GM23248 (cell line): Measurements from ENCODE around the gene MYO5A. TPM values are rescaled to one million over a fixed set of nuclear protein-coding genes. Genes with fewer than 3 reads are reported as not detected.
"Not testable (repeated sequence)": the region's sequence is repeated elsewhere in the genome, so short reads cannot be mapped to it uniquely, and the experiment has no call there.

ENCODE experiments used
- DNase-seq: peaks from one replicate; pipeline ENCODE4 v3.0.0-alpha.2; 2015
- H2AFZ ChIP-seq: fragments of 200-600 bp; sonication (generic); 2 replicates; pipeline ENCODE4 v1.6.1; 2016; ENCODE audit warnings: antibody characterized with exemption
- H3F3A ChIP-seq: fragments of 200-600 bp; sonication (generic); 2 replicates; pipeline ENCODE4 v1.6.1; 2016; ENCODE audit warnings: mild to moderate bottlenecking, antibody characterized with exemption, mixed run types; ENCODE audit not compliant: insufficient read depth
- H3K27ac ChIP-seq: fragments of 200-600 bp; sonication (generic); 2 replicates; pipeline ENCODE4 v1.5.1; 2016; ENCODE audit warnings: mild to moderate bottlenecking
- H3K27me3 ChIP-seq: fragments of 200-600 bp; sonication (generic); replicated peaks from 2 replicates; pipeline ENCODE4 v1.6.1; 2016; ENCODE audit warnings: mild to moderate bottlenecking; ENCODE audit not compliant: insufficient read depth
- H3K36me3 ChIP-seq: fragments of 200-600 bp; sonication (generic); 2 replicates; pipeline ENCODE4 v1.6.1; 2016; ENCODE audit warnings: low read depth, mild to moderate bottlenecking
- H3K4me1 ChIP-seq: fragments of 200-600 bp; sonication (generic); 2 replicates; pipeline ENCODE4 v1.6.1; 2016; ENCODE audit warnings: mild to moderate bottlenecking; ENCODE audit not compliant: insufficient read depth
- H3K4me2 ChIP-seq: fragments of 200-600 bp; sonication (generic); one replicate; pipeline ENCODE4 v1.6.1; 2016; ENCODE audit warnings: mild to moderate bottlenecking; ENCODE audit not compliant: unreplicated experiment
- H3K4me3 ChIP-seq: fragments of 200-600 bp; sonication (generic); 2 replicates; pipeline ENCODE4 v1.5.1; 2016; ENCODE audit warnings: mild to moderate bottlenecking
- H3K79me2 ChIP-seq: fragments of 200-600 bp; sonication (generic); 2 replicates; pipeline ENCODE4 v1.6.1; 2016; ENCODE audit warnings: mild to moderate bottlenecking; ENCODE audit not compliant: insufficient read depth
- H3K9ac ChIP-seq: fragments of 200-600 bp; sonication (generic); 2 replicates; pipeline ENCODE4 v1.6.1; 2016; ENCODE audit warnings: mild to moderate bottlenecking
- H3K9me2 ChIP-seq: fragments of 200-600 bp; sonication (generic); 2 replicates; pipeline ENCODE4 v1.6.1; 2016; ENCODE audit warnings: mixed run types, mild to moderate bottlenecking, moderate library complexity; ENCODE audit not compliant: insufficient read depth
- H3K9me3 ChIP-seq: fragments of 200-600 bp; sonication (generic); one replicate; pipeline ENCODE4 v1.6.1; 2017; ENCODE audit warnings: low read depth
- H4K20me1 ChIP-seq: fragments of 200-600 bp; sonication (generic); 2 replicates; pipeline ENCODE4 v1.6.0; 2016; ENCODE audit not compliant: insufficient read depth
- EZH2 ChIP-seq: fragments of 200-600 bp; sonication (generic); IDR thresholded peaks from 2 replicates; pipeline ENCODE4 v1.6.1; 2018; ENCODE audit warnings: antibody characterized with exemption, mild to moderate bottlenecking; ENCODE audit not compliant: insufficient read depth, poor library complexity, severe bottlenecking
- EZH2phosphoT487 ChIP-seq: fragments of 200-600 bp; sonication (generic); IDR thresholded peaks from 2 replicates; pipeline ENCODE4 v1.6.1; 2018; ENCODE audit warnings: antibody characterized with exemption, moderate library complexity, mild to moderate bottlenecking, low read depth; ENCODE audit not compliant: insufficient read depth
- WGBS, 2 experiments: methylation state at CpG; one replicate each; pipeline ENCODE4 v1.1.6; 2015 to 2017; ENCODE audit warnings: low lambda C conversion rate in 2 of 2, low coverage in 1 of 2; ENCODE audit errors: missing lambda C conversion rate in 2 of 2; 5-methylcytosine and 5-hydroxymethylcytosine counted together
- in situ Hi-C: fragments of 300-500 bp; cut with MboI; formaldehyde crosslinking; loops from 2 replicates; pipeline ENCODE4 v1.15.0; 2020
- polyA plus RNA-seq: library from polyadenylated mRNA; unstranded; fragments of >200 nt; fragmentation: Nextera tagmentation; extraction: Ambion mirVana; gene quantifications from 2 replicates; pipeline ENCODE4 v1.2.1, GENCODE V29; 2016
- total RNA-seq: library from RNA; depleted of rRNA; stranded (reverse); fragments of >200 nt; shearing (Covaris generic); gene quantifications from 2 replicates; pipeline ENCODE4 v1.2.3, GENCODE V29; 2014

The MYO5A gene
- total and polyA plus RNA-seq, 2 experiments from 2014 or later, result 12.1 to 33.3 TPM

GRCh38 chr15:52568601-52569585, 40.2 kb upstream of the MYO5A start, which contains the start of gene ARPP19:
Gene ARPP19 (minus strand): TSS chr15:52569030. CDS start chr15:52568892, 138 bp downstream.
- Histone ChIP-seq H3K9me3 (no peaks in the 10 kb centered on the region), H3K9ac (peak within 1 kb of the TSS; percentile 98), H3K4me1 (peaks cover 13% of the 10 kb centered on the region; the same call in 1 of the 2 replicates), H4K20me1 (peaks cover 13% of the 10 kb centered on the region; the same call in 1 of the 2 replicates), H3K79me2 (peaks cover 48% of the 10 kb centered on the region), H3K4me3 (peak within 1 kb of the TSS; percentile 95), H3K27ac (peak within 1 kb of the TSS; percentile 89), H3K36me3 (no peaks in the 10 kb centered on the region), H3F3A (0 out of 2 replicates have a peak, but pooled peaks cover 8% of the 10 kb centered on the region), H3K9me2 (no peaks in the 10 kb centered on the region), H2AFZ (peak within 1 kb of the TSS; percentile 94), H3K4me2 (peak within 1 kb of the TSS; percentile 98), H3K27me3 (no peaks in the 10 kb centered on the region)
- WGBS, 2 experiments, result 6 to 8% methylated on average over 63 to 81 of the region's 82 CpGs
- DNase-seq, result peak; percentile 90
- no peak for TF ChIP-seq EZH2
- no peak for TF ChIP-seq EZH2phosphoT487
- in situ Hi-C loops, result no loop called here

- Histone ChIP-seq H4K20me1 (peaks cover 13% of the 10 kb centered on the region; the same call in 1 of the 2 replicates), H3K27me3 (no peaks in the 10 kb centered on the region), H3K79me2 (peaks cover 56% of the 10 kb centered on the region), H3K9me2 (no peaks in the 10 kb centered on the region), H3K4me2 (peak overlapping the region; percentile 98), H3K9ac (peak overlapping the region; percentile 98), H3F3A (0 out of 2 replicates have a peak, but pooled peaks cover 8% of the 10 kb centered on the region), H3K4me1 (peaks cover 13% of the 10 kb centered on the region; the same call in 1 of the 2 replicates), H3K4me3 (peak overlapping the region; percentile 95), H3K27ac (peak overlapping the region; percentile 89), H2AFZ (peak overlapping the region; percentile 94), H3K36me3 (no peaks in the 10 kb centered on the region), H3K9me3 (no peaks in the 10 kb centered on the region)
- TF ChIP-seq EZH2 (no peak), EZH2phosphoT487 (no peak)
- DNase-seq, result peak; percentile 62
- 2% methylated on average over 25 of the region's 25 CpGs for WGBS, 2 experiments
- in situ Hi-C loops, result no loop called here
These were observed 39.4 kb upstream of the MYO5A start for GRCh38 chr15:52567871-52568600.

DNA sequence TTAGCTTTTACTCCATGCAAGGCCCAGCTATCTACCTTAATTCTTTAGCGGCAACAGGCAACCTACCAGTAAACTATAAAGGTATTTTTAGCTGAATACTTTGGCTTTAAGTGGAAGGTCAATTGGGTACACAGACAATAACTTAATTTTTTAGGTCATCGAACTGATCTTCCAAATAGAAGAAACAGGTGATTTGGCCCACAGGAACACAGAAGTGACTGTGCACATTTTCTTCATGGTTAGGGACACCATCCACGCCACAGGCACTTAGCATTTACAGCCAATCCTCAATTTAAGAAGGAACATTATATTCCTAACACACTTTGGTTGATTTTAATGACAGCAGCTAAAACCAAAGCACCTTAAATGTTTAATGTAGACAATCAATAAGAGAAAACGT, 38.2 kb upstream of the MYO5A start:
- Histone ChIP-seq H3K27ac (no peak overlapping the region), H3K4me1 (peaks cover 13% of the 10 kb centered on the region), H3K36me3 (no peaks in the 10 kb centered on the region), H2AFZ (no peak overlapping the region), H3K9ac (peak overlapping the region; percentile 98), H3K4me3 (peak overlapping the region; percentile 95), H3F3A (0 out of 2 replicates have a peak, but pooled peaks cover 8% of the 10 kb centered on the region), H3K79me2 (peaks cover 68% of the 10 kb centered on the region), H3K9me3 (no peaks in the 10 kb centered on the region), H3K4me2 (peak overlapping the region; percentile 98), H3K27me3 (no peaks in the 10 kb centered on the region), H3K9me2 (no peaks in the 10 kb centered on the region), H4K20me1 (peaks cover 13% of the 10 kb centered on the region; the same call in 1 of the 2 replicates)
- DNase-seq, result no peak
- WGBS, 2 experiments, result 59 to 60% methylated on average over 4 of the region's 4 CpGs
- in situ Hi-C loops, result no loop called here
- TF ChIP-seq EZH2 (no peak), EZH2phosphoT487 (no peak)

DNA sequence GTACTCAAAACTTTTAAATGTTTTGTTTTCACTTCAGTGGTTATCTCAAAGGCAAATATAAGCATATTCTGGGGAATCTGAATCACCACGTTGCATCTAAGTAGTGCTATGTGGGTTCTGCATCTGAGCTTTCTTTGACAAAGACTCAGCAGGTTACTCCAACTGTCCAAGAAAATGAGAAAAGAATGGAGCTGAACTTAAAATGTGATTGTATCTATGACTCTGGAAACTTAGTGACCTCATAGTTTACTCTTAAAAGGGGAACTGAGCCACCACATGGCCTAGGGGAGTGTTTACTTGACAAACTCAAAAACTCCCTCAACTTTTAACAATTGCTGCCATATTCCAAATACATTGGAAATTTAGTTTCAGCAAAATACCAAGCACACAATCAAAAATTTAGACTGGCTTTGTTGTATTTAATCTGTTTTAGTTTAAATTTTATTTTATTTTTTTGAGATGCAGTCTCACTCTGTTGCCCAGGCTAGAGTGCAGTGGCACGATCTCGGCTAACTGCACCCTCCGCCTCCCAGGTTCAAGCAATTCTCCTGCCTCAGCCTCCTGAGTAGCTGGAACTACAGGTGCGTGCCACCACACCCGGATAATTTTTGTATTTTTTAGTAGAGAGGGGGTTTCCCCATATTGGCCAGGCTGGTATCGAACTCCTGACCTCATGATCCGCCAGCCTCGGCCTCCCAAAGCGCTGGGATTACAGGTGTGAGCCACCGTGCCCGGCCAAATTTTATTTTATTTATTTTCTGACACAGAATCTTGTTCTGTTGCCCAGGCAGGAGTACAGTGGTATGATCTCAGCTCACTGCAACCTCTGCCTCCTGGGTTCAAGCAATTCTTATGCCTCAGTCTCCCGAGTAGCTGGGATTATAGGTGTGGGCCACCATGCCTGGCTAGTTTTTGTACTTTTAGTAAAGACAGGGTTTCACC, 37.0 kb upstream of the MYO5A start:
- H3K27me3 ChIP-seq, H2AFZ ChIP-seq, H3K36me3 ChIP-seq, in situ Hi-C loops, H3K4me2 ChIP-seq, H3K27ac ChIP-seq, H3K4me3 ChIP-seq, H3K9ac ChIP-seq, H3K9me3 ChIP-seq, H3F3A ChIP-seq, H3K9me2 ChIP-seq: not testable (repeated sequence)
- DNase-seq, result peak; percentile 31
- WGBS, 2 experiments, result 89 to 91% methylated on average over 11 to 13 of the region's 13 CpGs
- Histone ChIP-seq H4K20me1 (peaks cover 22% of the 10 kb centered on the region; the same call in 1 of the 2 replicates), H3K4me1 (peaks cover 21% of the 10 kb centered on the region), H3K79me2 (peaks cover 80% of the 10 kb centered on the region)
